Femur (tissue), 1 donor: Measurements from ENCODE around the gene MASP1.
"Not testable (repeated sequence)": the region's sequence is repeated elsewhere in the genome, so short reads cannot be mapped to it uniquely, and the experiment has no call there.

Experiments
- DNase-seq: peaks from one replicate; pipeline ENCODE4 v3.0.0-alpha.2; 2017

The MASP1 gene

GRCh38 chr3:187213616-187214015 is 77.9 kb downstream of the MASP1 start:
- no peak for DNase-seq

GRCh38 chr3:187212705-187213104 is 78.8 kb downstream of the MASP1 start:
- no peak for DNase-seq

GRCh38 chr3:187212196-187212545 is 79.4 kb downstream of the MASP1 start:
- no peak for DNase-seq

GRCh38 chr3:187211532-187212195 is 79.9 kb downstream of the MASP1 start:
- no peak for DNase-seq

- DNase-seq = no peak
Measured at GRCh38 chr3:187210545-187211327, 80.8 kb downstream of the MASP1 start.

GRCh38 chr3:187210091-187210490 is 81.4 kb downstream of the MASP1 start:
- no peak for DNase-seq

- no peak for DNase-seq
Measured at GRCh38 chr3:187209491-187209890, 82.0 kb downstream of the MASP1 start.

GRCh38 chr3:187208159-187208558 is 83.4 kb downstream of the MASP1 start:
- DNase-seq = no peak

- DNase-seq = no peak
Measured at GRCh38 chr3:187207624-187208023, 83.9 kb downstream of the MASP1 start.

GRCh38 chr3:187207062-187207461 is 84.5 kb downstream of the MASP1 start:
- no peak for DNase-seq

- DNase-seq = no peak
Measured at GRCh38 chr3:187205683-187206082, 85.9 kb downstream of the MASP1 start.

GRCh38 chr3:187199463-187200050 is 92.0 kb downstream of the MASP1 start:
- DNase-seq = not testable (repeated sequence)

- DNase-seq = no peak
Measured at GRCh38 chr3:187198490-187198889, 93.0 kb downstream of the MASP1 start.

- no peak for DNase-seq
Measured at GRCh38 chr3:187197335-187197649, 94.2 kb downstream of the MASP1 start, which contains the start of gene RTP1. Gene RTP1 (plus strand): TSS chr3:187197486. CDS start chr3:187197516, 30 bp downstream.

GRCh38 chr3:187196573-187197334 is 94.8 kb downstream of the MASP1 start:
- DNase-seq = no peak

- DNase-seq = no peak
Measured at GRCh38 chr3:187193181-187193580, 98.4 kb downstream of the MASP1 start.

GRCh38 chr3:187191271-187191670 is 100.3 kb downstream of the MASP1 start:
- DNase-seq = no peak

GRCh38 chr3:187188931-187189330 is 102.6 kb downstream of the MASP1 start:
- no peak for DNase-seq

- no peak for DNase-seq
Measured at GRCh38 chr3:187186801-187187421, 104.6 kb downstream of the MASP1 start.

GRCh38 chr3:187186375-187186774 is 105.2 kb downstream of the MASP1 start:
- DNase-seq = no peak

GRCh38 chr3:187185759-187186158 is 105.8 kb downstream of the MASP1 start:
- DNase-seq = no peak
